GM21526 (cell line): ENCODE data around the gene SECISBP2L.

Experiments used
- ATAC-seq: cut with Tn5 transposase; IDR thresholded peaks from one replicate; pipeline ENCODE4 v1.9.1; 2021; ENCODE audit warnings: moderate library complexity; ENCODE audit not compliant: unreplicated experiment, low FRiP score

SECISBP2L gene

GRCh38 chr15:49059491-49059890, 13.2 kb upstream of the SECISBP2L start:
- no peak for ATAC-seq

GRCh38 chr15:49058559-49058958, 12.3 kb upstream of the SECISBP2L start:
- no peak for ATAC-seq

- ATAC-seq = no peak
Observed at GRCh38 chr15:49055630-49056029, 9.4 kb upstream of the SECISBP2L start.

- ATAC-seq = no peak
Observed at GRCh38 chr15:49052662-49053061, 6.4 kb upstream of the SECISBP2L start.

- ATAC-seq = no peak
Observed at GRCh38 chr15:49047456-49047855, 1.2 kb upstream of the SECISBP2L start.

- ATAC-seq = peak; percentile 37
Observed at GRCh38 chr15:49045751-49046219, 461 bp downstream of the SECISBP2L start.

GRCh38 chr15:49044766-49045606, 1.3 kb downstream of the SECISBP2L start:
- ATAC-seq = no peak

GRCh38 chr15:49044002-49044401, 2.2 kb downstream of the SECISBP2L start:
- ATAC-seq = no peak

GRCh38 chr15:49042165-49042564, 4.1 kb downstream of the SECISBP2L start:
- no peak for ATAC-seq

GRCh38 chr15:49041426-49041825, 4.8 kb downstream of the SECISBP2L start:
- ATAC-seq = no peak

- ATAC-seq = no peak
Observed at GRCh38 chr15:49040151-49040550, 6.1 kb downstream of the SECISBP2L start.

- ATAC-seq = no peak
Observed at GRCh38 chr15:49038382-49038781, 7.9 kb downstream of the SECISBP2L start.

GRCh38 chr15:49037546-49037940, 8.7 kb downstream of the SECISBP2L start:
- ATAC-seq = no peak

- ATAC-seq = no peak
Observed at GRCh38 chr15:49036650-49037545, 9.3 kb downstream of the SECISBP2L start.

GRCh38 chr15:49035825-49036224, 10.4 kb downstream of the SECISBP2L start:
- ATAC-seq = no peak

GRCh38 chr15:49032601-49033145, 13.6 kb downstream of the SECISBP2L start:
- ATAC-seq = no peak

- ATAC-seq = no peak
Observed at GRCh38 chr15:49031804-49032203, 14.4 kb downstream of the SECISBP2L start.

- no peak for ATAC-seq
Observed at GRCh38 chr15:49026700-49027099, 19.5 kb downstream of the SECISBP2L start.

GRCh38 chr15:49024840-49025239, 21.4 kb downstream of the SECISBP2L start:
- ATAC-seq = peak; percentile 67

GRCh38 chr15:49023354-49023753, 22.9 kb downstream of the SECISBP2L start:
- ATAC-seq = no peak

GRCh38 chr15:49015896-49016295, 30.4 kb downstream of the SECISBP2L start:
- ATAC-seq = no peak
